Mesenchymal stem cell (in vitro differentiated cells and primary cell): ENCODE measurements around the gene TTC7B.
A peak's percentile ranks its signal among the peaks of the same experiment; 100 is the strongest.

Experiments
- DNase-seq: peaks from one replicate; pipeline ENCODE4 v3.0.0-alpha.2; 2013
- H2AFZ ChIP-seq: one replicate; pipeline ENCODE4 v1.6.1; 2013; ENCODE audit warnings: low read depth, mild to moderate bottlenecking, control low read depth, inconsistent platforms, low read length, moderate library complexity
- H2AK5ac ChIP-seq: 2 replicates; pipeline ENCODE4 v1.6.1; 2013; ENCODE audit warnings: low read length, moderate library complexity, mild to moderate bottlenecking, inconsistent platforms; ENCODE audit not compliant: severe bottlenecking
- H2BK120ac ChIP-seq: one replicate; pipeline ENCODE4 v1.6.1; 2013; ENCODE audit warnings: low read depth, mild to moderate bottlenecking, inconsistent platforms, low read length, moderate library complexity
- H2BK12ac ChIP-seq, 2 experiments: one replicate each; pipeline ENCODE4 v1.6.1; 2013; ENCODE audit warnings: inconsistent platforms in 2 of 2, low read length in 2 of 2, mild to moderate bottlenecking in 2 of 2, moderate library complexity in 2 of 2, control low read depth in 1 of 2
- H2BK15ac ChIP-seq: one replicate; pipeline ENCODE4 v1.6.1; 2013; ENCODE audit warnings: mild to moderate bottlenecking, low read depth, inconsistent platforms; ENCODE audit not compliant: poor library complexity, severe bottlenecking
- H2BK5ac ChIP-seq: 2 replicates; pipeline ENCODE4 v1.6.1; 2013; ENCODE audit warnings: low read depth, mild to moderate bottlenecking, low read length, control low read depth, inconsistent platforms; ENCODE audit not compliant: poor library complexity, severe bottlenecking
- H3K14ac ChIP-seq, 2 experiments: one replicate each; pipeline ENCODE4 v1.6.1; 2013; ENCODE audit warnings: inconsistent platforms in 2 of 2, low read length in 2 of 2, control low read depth in 1 of 2, mild to moderate bottlenecking in 1 of 2, moderate library complexity in 1 of 2
- H3K18ac ChIP-seq, 2 experiments: one replicate each; pipeline ENCODE4 v1.6.1; 2013; ENCODE audit warnings: inconsistent platforms in 2 of 2, low read length in 2 of 2, control low read depth in 1 of 2, low read depth in 1 of 2, mild to moderate bottlenecking in 1 of 2
- H3K23ac ChIP-seq, 2 experiments: one replicate each; pipeline ENCODE4 v1.6.1; 2013; ENCODE audit warnings: inconsistent platforms in 2 of 2, low read length in 2 of 2, mild to moderate bottlenecking in 2 of 2, moderate library complexity in 2 of 2, control low read depth in 1 of 2
- H3K27ac ChIP-seq: 2 replicates; pipeline ENCODE4 v1.5.1; 2013; ENCODE audit warnings: mild to moderate bottlenecking, moderate library complexity, low read length, control low read depth, inconsistent platforms; ENCODE audit not compliant: poor library complexity, severe bottlenecking
- H3K27me3 ChIP-seq, 2 experiments: 2 replicates each; pipeline versions ENCODE4 v1.6.1 to v1.7.0; 2013; ENCODE audit warnings: low read length in 2 of 2, mild to moderate bottlenecking in 2 of 2, moderate library complexity in 2 of 2, control low read depth in 1 of 2, inconsistent platforms in 1 of 2; ENCODE audit not compliant: control insufficient read depth in 1 of 2, insufficient read depth in 1 of 2
- H3K36me3 ChIP-seq, 2 experiments: 2 replicates each; pipeline versions ENCODE4 v1.6.1 to v1.7.0; 2013; ENCODE audit warnings: low read length in 2 of 2, control low read depth in 1 of 2, inconsistent platforms in 1 of 2, low read depth in 1 of 2, mild to moderate bottlenecking in 1 of 2; ENCODE audit not compliant: insufficient read depth in 2 of 2, control insufficient read depth in 1 of 2
- H3K4ac ChIP-seq, 2 experiments: one replicate each; pipeline ENCODE4 v1.6.1; 2013; ENCODE audit warnings: inconsistent platforms in 2 of 2, low read length in 2 of 2, mild to moderate bottlenecking in 2 of 2, moderate library complexity in 2 of 2, control low read depth in 1 of 2, low read depth in 1 of 2
- H3K4me1 ChIP-seq: 2 replicates; pipeline ENCODE4 v1.6.1; 2013; ENCODE audit warnings: low read depth, low read length, control low read depth; ENCODE audit not compliant: control insufficient read depth, insufficient read depth
- H3K4me2 ChIP-seq: 2 replicates; pipeline ENCODE4 v1.6.1; 2013; ENCODE audit warnings: low read length, mild to moderate bottlenecking, inconsistent platforms; ENCODE audit not compliant: poor library complexity, severe bottlenecking
- H3K4me3 ChIP-seq, 2 experiments: 2 replicates each; pipeline versions ENCODE4 v1.5.1 to v1.7.0; 2013; ENCODE audit warnings: low read length in 2 of 2, mild to moderate bottlenecking in 2 of 2, control low read depth in 1 of 2, low read depth in 1 of 2; ENCODE audit not compliant: insufficient read depth in 1 of 2
- H3K79me1 ChIP-seq: replicated peaks from 2 replicates; pipeline ENCODE4 v1.6.1; 2013; ENCODE audit warnings: mild to moderate bottlenecking, control low read depth, low read length, inconsistent platforms; ENCODE audit not compliant: poor library complexity, severe bottlenecking
- H3K9ac ChIP-seq: 2 replicates; pipeline ENCODE4 v1.7.0; 2013; ENCODE audit warnings: mild to moderate bottlenecking, low read length, moderate library complexity
- H3K9me3 ChIP-seq: 2 replicates; pipeline ENCODE4 v1.7.0; 2013; ENCODE audit warnings: mild to moderate bottlenecking, low read length; ENCODE audit not compliant: control insufficient read depth
- H4K8ac ChIP-seq: one replicate; pipeline ENCODE4 v1.6.1; 2013; ENCODE audit warnings: inconsistent platforms, mild to moderate bottlenecking, low read length, moderate library complexity
- H4K91ac ChIP-seq: one replicate; pipeline ENCODE4 v1.6.1; 2013; ENCODE audit warnings: mild to moderate bottlenecking, low read length, inconsistent platforms
- WGBS: methylation state at CpG from one replicate; pipeline ENCODE4 v1.1.7; 2013; ENCODE audit warnings: mixed read lengths; 5-methylcytosine and 5-hydroxymethylcytosine counted together

TTC7B gene

GRCh38 chr14:90632871-90633270 lies 183.4 kb downstream of the TTC7B start:
- H3K27ac ChIP-seq, result no peak overlapping the region
- no peak overlapping the region for H4K91ac ChIP-seq
- H3K18ac ChIP-seq, result no peak overlapping the region
- no peak overlapping the region for H3K23ac ChIP-seq
- no peak overlapping the region for H3K4me2 ChIP-seq
- H3K9me3 ChIP-seq, result no peaks in the 10 kb centered on the region
- no peak overlapping the region for H2BK15ac ChIP-seq
- DNase-seq, result peak; percentile 70
- no peak overlapping the region for H2AK5ac ChIP-seq
- no peak overlapping the region for H3K4me3 ChIP-seq
- H3K14ac ChIP-seq, result no peak overlapping the region
- no peak overlapping the region for H2BK120ac ChIP-seq
- H2BK12ac ChIP-seq, result no peak overlapping the region
- H4K8ac ChIP-seq, result no peak overlapping the region
- H3K4ac ChIP-seq, result no peak overlapping the region
- peaks cover 3 to 6% of the 10 kb centered on the region in 2 experiments for H3K36me3 ChIP-seq
- peaks cover 2% of the 10 kb centered on the region for H3K4me1 ChIP-seq
- H3K9ac ChIP-seq, result no peak overlapping the region
- WGBS, result 20% methylated on average over 1 of the region's 2 CpGs
- H3K27me3 ChIP-seq, result no peaks in the 10 kb centered on the region
- no peak overlapping the region for H2AFZ ChIP-seq
- H3K79me1 ChIP-seq, result no peaks in the 10 kb centered on the region
- H2BK5ac ChIP-seq, result no peak overlapping the region

GRCh38 chr14:90632451-90632850 lies 183.8 kb downstream of the TTC7B start:
- peaks cover 3 to 6% of the 10 kb centered on the region in 2 experiments for H3K36me3 ChIP-seq
- no peak overlapping the region for H4K91ac ChIP-seq
- H3K23ac ChIP-seq, result no peak overlapping the region
- no peak overlapping the region for H3K27ac ChIP-seq
- H3K4me3 ChIP-seq, result no peak overlapping the region
- H2BK12ac ChIP-seq, result no peak overlapping the region
- no peak overlapping the region for H2AFZ ChIP-seq
- DNase-seq, result peak; percentile 54
- no peak overlapping the region for H3K18ac ChIP-seq
- no peak overlapping the region for H4K8ac ChIP-seq
- H3K4me1 ChIP-seq, result peaks cover 2% of the 10 kb centered on the region
- no peak overlapping the region for H2BK5ac ChIP-seq
- no peak overlapping the region for H3K4ac ChIP-seq
- H2BK120ac ChIP-seq, result no peak overlapping the region
- no peak overlapping the region for H3K4me2 ChIP-seq
- H3K9me3 ChIP-seq, result no peaks in the 10 kb centered on the region
- no peaks in the 10 kb centered on the region for H3K79me1 ChIP-seq
- H2BK15ac ChIP-seq, result no peak overlapping the region
- no peak overlapping the region for H3K14ac ChIP-seq
- no peak overlapping the region for H2AK5ac ChIP-seq
- H3K9ac ChIP-seq, result no peak overlapping the region
- WGBS, result 60% methylated on average over 3 of the region's 3 CpGs
- H3K27me3 ChIP-seq, result no peaks in the 10 kb centered on the region

- Histone ChIP-seq H3K14ac (no peak overlapping the region), H2AFZ (no peak overlapping the region), H2BK120ac (no peak overlapping the region), H3K36me3 (peaks cover 3 to 6% of the 10 kb centered on the region in 2 experiments), H3K27ac (no peak overlapping the region), H3K4me2 (no peak overlapping the region), H3K27me3 (no peaks in the 10 kb centered on the region), H4K91ac (no peak overlapping the region), H2BK15ac (no peak overlapping the region), H4K8ac (no peak overlapping the region), H3K18ac (no peak overlapping the region), H3K23ac (no peak overlapping the region), H3K9ac (no peak overlapping the region), H2BK5ac (no peak overlapping the region), H3K9me3 (no peaks in the 10 kb centered on the region), H3K4me1 (peaks cover 4% of the 10 kb centered on the region), H3K79me1 (no peaks in the 10 kb centered on the region), H2BK12ac (no peak overlapping the region), H3K4me3 (no peak overlapping the region), H2AK5ac (no peak overlapping the region), H3K4ac (no peak overlapping the region)
- 87% methylated on average over 11 of the region's 12 CpGs for WGBS
- peak; percentile 18 for DNase-seq
Measured at GRCh38 chr14:90630171-90630806, 185.9 kb downstream of the TTC7B start.

GRCh38 chr14:90629471-90629870 lies 186.8 kb downstream of the TTC7B start:
- H3K23ac ChIP-seq, result no peak overlapping the region
- WGBS, result 90% methylated on average over 9 of the region's 9 CpGs
- no peak overlapping the region for H2AK5ac ChIP-seq
- no peak overlapping the region for H3K18ac ChIP-seq
- H3K4me3 ChIP-seq, result no peak overlapping the region
- no peak overlapping the region for H3K4ac ChIP-seq
- H3K79me1 ChIP-seq, result no peaks in the 10 kb centered on the region
- peaks cover 11% of the 10 kb centered on the region for H3K4me1 ChIP-seq
- no peak overlapping the region for H2BK5ac ChIP-seq
- H3K9me3 ChIP-seq, result no peaks in the 10 kb centered on the region
- H3K27me3 ChIP-seq, result no peaks in the 10 kb centered on the region
- H3K27ac ChIP-seq, result no peak overlapping the region
- DNase-seq, result no peak
- no peak overlapping the region for H3K9ac ChIP-seq
- peaks cover 3 to 6% of the 10 kb centered on the region in 2 experiments for H3K36me3 ChIP-seq
- no peak overlapping the region for H2BK120ac ChIP-seq
- H3K14ac ChIP-seq, result no peak overlapping the region
- H2BK15ac ChIP-seq, result no peak overlapping the region
- no peak overlapping the region for H2AFZ ChIP-seq
- no peak overlapping the region for H3K4me2 ChIP-seq
- no peak overlapping the region for H2BK12ac ChIP-seq
- H4K91ac ChIP-seq, result no peak overlapping the region
- H4K8ac ChIP-seq, result no peak overlapping the region
